LNCaP clone FGC (cell line): ENCODE data around the gene ZFP92.

ENCODE experiments used
- DNase-seq: peaks from one replicate; pipeline ENCODE4 v3.0.0-alpha.2; 2011; ENCODE audit warnings: low read depth
- H3K4me3 ChIP-seq: 2 replicates; pipeline ENCODE4 v1.5.1; 2011; ENCODE audit warnings: mild to moderate bottlenecking, low read depth, low read length, control low read depth
- TF ChIP-seq, protein P1 (sequence below): IDR thresholded peaks from 2 replicates; pipeline ENCODE4 v1.5.1; 2012; ENCODE audit warnings: mild to moderate bottlenecking; ENCODE audit not compliant: control insufficient read depth, insufficient read depth; ENCODE audit errors: extremely low read depth

Gene ZFP92

DNA sequence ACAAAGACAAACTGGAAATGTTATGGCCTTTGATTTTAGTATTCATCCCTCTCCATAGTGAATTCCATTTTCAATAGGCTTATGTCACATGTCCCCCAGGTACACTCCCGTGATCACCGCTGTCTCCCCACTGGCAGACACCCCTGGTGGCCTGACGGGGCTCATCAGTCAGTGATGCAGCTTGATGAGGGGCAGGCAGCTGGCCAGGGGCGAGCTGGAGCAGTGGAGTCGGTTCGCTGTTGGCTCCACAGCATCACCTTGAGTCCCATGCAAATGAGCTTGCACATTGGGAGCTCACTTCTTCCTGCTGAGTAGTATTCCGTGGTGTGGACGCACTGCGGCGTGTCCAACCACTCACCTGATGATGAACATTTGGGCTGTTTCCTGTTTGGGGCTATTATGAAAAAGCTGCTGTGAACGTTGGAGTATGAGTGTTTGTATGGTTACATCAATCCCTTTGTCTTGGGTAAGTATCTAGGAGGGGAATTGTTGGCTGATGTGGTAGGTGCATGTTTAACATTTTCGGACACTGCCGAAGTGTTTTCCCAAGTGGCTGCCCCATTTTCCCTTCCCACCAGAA lies 29.4 kb downstream of the ZFP92 start:
- TF ChIP-seq, protein P1, sequence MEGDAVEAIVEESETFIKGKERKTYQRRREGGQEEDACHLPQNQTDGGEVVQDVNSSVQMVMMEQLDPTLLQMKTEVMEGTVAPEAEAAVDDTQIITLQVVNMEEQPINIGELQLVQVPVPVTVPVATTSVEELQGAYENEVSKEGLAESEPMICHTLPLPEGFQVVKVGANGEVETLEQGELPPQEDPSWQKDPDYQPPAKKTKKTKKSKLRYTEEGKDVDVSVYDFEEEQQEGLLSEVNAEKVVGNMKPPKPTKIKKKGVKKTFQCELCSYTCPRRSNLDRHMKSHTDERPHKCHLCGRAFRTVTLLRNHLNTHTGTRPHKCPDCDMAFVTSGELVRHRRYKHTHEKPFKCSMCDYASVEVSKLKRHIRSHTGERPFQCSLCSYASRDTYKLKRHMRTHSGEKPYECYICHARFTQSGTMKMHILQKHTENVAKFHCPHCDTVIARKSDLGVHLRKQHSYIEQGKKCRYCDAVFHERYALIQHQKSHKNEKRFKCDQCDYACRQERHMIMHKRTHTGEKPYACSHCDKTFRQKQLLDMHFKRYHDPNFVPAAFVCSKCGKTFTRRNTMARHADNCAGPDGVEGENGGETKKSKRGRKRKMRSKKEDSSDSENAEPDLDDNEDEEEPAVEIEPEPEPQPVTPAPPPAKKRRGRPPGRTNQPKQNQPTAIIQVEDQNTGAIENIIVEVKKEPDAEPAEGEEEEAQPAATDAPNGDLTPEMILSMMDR, result no peak
- no peak for DNase-seq
- H3K4me3 ChIP-seq, result no peak overlapping the region

DNA sequence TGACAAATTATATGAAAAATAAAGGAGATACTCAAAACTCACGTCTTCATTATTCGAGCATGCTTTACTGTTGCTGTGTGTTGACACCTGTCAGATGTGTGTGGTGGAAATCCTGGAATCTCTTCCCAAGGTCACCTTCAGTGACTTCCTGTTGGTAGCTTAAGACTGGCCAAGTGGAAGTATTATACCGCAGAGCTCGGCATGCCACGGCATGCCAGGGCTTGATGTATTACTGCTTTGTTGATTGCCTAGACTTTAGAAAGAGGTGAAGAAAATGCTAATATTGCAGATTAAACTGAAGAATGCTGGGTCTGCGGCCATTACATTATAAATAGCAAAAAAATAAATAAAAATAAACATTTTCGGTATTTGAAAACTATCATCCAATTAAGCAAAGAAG lies 30.0 kb downstream of the ZFP92 start:
- TF ChIP-seq, protein P1, result no peak
- no peak overlapping the region for H3K4me3 ChIP-seq
- no peak for DNase-seq

DNA sequence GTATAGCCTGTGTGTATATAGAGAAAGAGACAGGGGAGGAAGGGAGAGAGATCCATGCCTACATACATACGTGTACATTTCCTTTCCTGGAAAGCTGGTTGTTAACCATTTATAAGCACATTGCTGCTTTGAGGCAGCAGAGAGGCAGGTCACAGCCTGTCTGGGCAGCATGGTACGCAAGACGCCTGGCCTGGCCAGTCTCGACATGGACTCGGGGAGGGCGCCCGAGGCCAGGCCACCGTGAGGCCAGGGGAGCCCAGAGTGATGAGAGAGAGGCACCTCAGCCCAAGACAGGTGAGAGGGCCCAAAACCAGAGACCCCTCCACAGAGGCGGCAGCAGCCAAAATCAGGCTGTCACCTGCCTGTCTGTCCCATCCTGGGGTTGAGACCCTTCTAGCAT lies 30.7 kb downstream of the ZFP92 start:
- TF ChIP-seq, protein P1, result no peak
- no peak for DNase-seq
- no peak overlapping the region for H3K4me3 ChIP-seq

DNA sequence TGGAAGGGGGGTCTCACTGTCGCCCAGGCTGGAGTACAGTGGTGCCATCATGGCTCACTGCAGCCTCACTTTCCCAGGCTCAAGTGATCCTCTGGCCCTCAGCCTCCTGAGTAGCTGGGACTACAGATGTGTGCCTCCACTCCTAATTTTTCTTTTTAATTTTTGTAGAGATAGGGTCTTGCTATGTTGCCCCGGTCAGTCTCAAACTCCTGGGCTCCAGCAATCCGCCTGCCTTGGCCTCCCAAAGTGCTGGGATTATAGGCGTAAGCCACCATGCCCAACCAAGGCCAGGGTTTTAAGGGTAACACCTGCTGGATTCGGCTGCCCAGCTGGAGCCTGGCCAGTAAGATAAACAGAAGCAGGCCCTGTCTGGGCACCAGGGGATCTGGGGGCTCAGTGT lies 31.2 kb downstream of the ZFP92 start:
- no peak for DNase-seq
- H3K4me3 ChIP-seq, result no peak overlapping the region
- TF ChIP-seq, protein P1, result no peak

DNA sequence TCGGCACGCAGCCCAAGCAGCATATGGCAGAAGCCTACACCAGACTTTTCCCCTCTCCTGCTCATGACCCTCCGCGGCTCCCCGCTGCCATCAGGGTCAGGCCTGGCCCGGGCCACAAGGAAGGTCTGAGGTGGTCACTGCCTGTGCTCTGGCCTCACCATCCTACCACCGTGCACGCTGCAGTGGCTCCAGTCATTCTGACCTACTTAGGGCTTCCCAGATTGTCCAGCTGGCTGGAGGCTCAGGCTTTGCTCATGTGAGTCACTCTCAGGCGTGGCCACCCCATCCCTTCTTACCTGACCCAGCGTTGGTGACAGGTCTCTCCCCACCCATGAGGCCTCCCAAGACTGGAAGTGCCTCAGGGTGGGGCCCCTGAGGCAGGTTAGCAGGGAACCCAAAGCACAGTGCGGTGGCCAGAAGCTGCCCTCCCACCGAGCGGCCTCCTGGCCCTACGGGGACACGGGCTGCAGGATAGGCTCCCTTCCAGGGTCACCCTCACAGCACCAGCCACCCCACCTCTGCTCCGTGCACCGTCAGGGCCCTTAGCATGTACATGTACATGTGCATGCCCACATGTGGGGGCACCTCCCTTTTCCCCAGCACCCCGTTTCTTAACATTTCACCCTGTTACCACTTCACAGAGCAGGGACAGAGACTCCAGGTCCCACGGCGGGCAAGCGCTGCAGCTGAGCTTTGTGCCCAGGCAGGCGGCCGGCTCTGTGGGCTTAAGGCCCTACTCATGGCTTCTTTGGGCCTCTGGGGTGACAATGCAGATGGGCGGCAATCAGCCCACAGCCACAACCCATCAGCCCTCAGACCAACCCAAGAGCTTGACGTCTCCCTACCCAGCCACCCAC lies 32.4 kb downstream of the ZFP92 start:
- TF ChIP-seq, protein P1, result no peak
- DNase-seq, result no peak

DNA sequence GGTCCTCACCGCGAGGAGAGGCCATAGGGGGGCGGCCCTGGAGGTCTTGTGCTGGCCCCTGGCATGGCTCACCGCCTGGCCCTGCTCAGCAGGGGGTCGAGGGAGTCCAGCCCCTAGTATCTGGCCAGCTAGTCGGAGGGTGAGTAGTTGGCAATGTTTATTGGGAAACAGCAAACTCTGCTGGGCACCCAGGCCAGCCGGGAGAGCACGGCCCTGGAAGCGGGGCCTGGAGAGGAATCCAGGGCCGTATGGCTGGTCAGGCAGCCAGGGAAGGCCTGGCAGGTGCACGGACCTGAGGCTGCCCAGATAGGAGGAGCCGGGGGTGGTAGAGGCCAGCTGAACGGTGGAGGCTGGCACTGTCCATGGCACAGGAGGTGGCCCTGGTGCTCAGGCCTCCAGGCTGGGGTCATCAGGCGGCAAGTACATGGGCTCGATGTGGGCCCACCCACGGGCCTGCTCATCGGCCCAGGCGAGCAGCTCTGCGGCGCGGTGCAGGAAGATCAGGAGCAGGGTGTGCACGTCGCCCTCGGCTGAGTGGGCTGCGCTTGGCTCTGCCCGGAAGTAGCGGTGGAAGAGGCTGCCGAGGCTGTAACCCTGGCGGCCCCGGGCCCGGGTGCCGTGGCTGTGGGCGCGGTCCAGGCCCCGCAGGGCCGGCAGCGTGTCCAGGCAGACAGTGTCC lies 33.2 kb downstream of the ZFP92 start:
- no peak for DNase-seq
- TF ChIP-seq, protein P1, result no peak

More for the DNA sequence above, 32.4 kb downstream of the ZFP92 start:
- no peak overlapping the region for H3K4me3 ChIP-seq

More for the DNA sequence above, 33.2 kb downstream of the ZFP92 start:
- H3K4me3 ChIP-seq, result no peak overlapping the region
